MM.1S (cell line): ENCODE results near the gene CDK5RAP1.

Source experiments
- DNase-seq: peaks from one replicate; pipeline ENCODE4 v3.0.0-alpha.2; 2015
- H2AFZ ChIP-seq: fragments of 300-600 bp; sonication (generic); 2 replicates; pipeline ENCODE4 v1.6.0; 2016; ENCODE audit warnings: antibody characterized with exemption, low read length
- H3F3A ChIP-seq: fragments of 300-600 bp; sonication (generic); 2 replicates; pipeline ENCODE4 v1.6.1; 2016; ENCODE audit warnings: mild to moderate bottlenecking, antibody characterized with exemption, low read length, moderate library complexity, mixed read lengths; ENCODE audit not compliant: insufficient read depth
- H3K27ac ChIP-seq: fragments of 300-600 bp; sonication (generic); 2 replicates; pipeline ENCODE4 v1.5.1; 2016; ENCODE audit warnings: mild to moderate bottlenecking, low read length
- H3K27me3 ChIP-seq: fragments of 300-600 bp; sonication (generic); replicated peaks from 2 replicates; pipeline ENCODE4 v1.6.0; 2016; ENCODE audit warnings: low read length; ENCODE audit not compliant: insufficient read depth
- H3K36me3 ChIP-seq: fragments of 300-600 bp; sonication (generic); replicated peaks from 2 replicates; pipeline ENCODE4 v1.6.1; 2016; ENCODE audit warnings: mild to moderate bottlenecking, low read length, mixed read lengths; ENCODE audit not compliant: insufficient read depth
- H3K4me1 ChIP-seq: fragments of 300-600 bp; sonication (generic); 2 replicates; pipeline ENCODE4 v1.6.1; 2016; ENCODE audit warnings: low read length, mixed read lengths
- H3K4me2 ChIP-seq: fragments of 300-600 bp; sonication (generic); 2 replicates; pipeline ENCODE4 v1.6.0; 2016; ENCODE audit warnings: low read depth, low read length
- H3K4me3 ChIP-seq: fragments of 300-600 bp; sonication (generic); 2 replicates; pipeline ENCODE4 v1.5.1; 2016; ENCODE audit warnings: low read length, mixed read lengths
- H3K79me2 ChIP-seq: fragments of 300-600 bp; sonication (generic); 2 replicates; pipeline ENCODE4 v1.6.1; 2016; ENCODE audit warnings: mixed run types, low read length, mixed read lengths
- H3K9ac ChIP-seq: fragments of 300-600 bp; sonication (generic); 2 replicates; pipeline ENCODE4 v1.6.1; 2016; ENCODE audit warnings: low read length, mixed read lengths
- H3K9me2 ChIP-seq: fragments of 300-600 bp; sonication (generic); replicated peaks from 2 replicates; pipeline ENCODE4 v1.6.1; 2016; ENCODE audit warnings: mild to moderate bottlenecking, low read length, mixed read lengths; ENCODE audit not compliant: insufficient read depth
- H3K9me3 ChIP-seq: fragments of 300-600 bp; sonication (generic); replicated peaks from 2 replicates; pipeline ENCODE4 v1.6.1; 2016; ENCODE audit warnings: mild to moderate bottlenecking, low read length, mixed read lengths; ENCODE audit not compliant: insufficient read depth
- H4K20me1 ChIP-seq: fragments of 300-600 bp; sonication (generic); 2 replicates; pipeline ENCODE4 v1.6.1; 2016; ENCODE audit warnings: mild to moderate bottlenecking, low read length, moderate library complexity, mixed read lengths; ENCODE audit not compliant: insufficient read depth
- EZH2 ChIP-seq: fragments of 300-600 bp; sonication (generic); optimal IDR thresholded peaks from 2 replicates; pipeline ENCODE3; 2017; ENCODE audit warnings: low read depth, mild to moderate bottlenecking, antibody characterized with exemption, low read length, mixed read lengths
- EZH2phosphoT487 ChIP-seq: fragments of 300-600 bp; sonication (generic); IDR thresholded peaks from 2 replicates; pipeline ENCODE4 v1.6.1; 2018; ENCODE audit warnings: antibody characterized with exemption, low read length
- TF ChIP-seq, protein P1 (sequence below): fragments of 300-600 bp; sonication (generic); IDR thresholded peaks from 2 replicates; pipeline ENCODE4 v1.5.1; 2016; ENCODE audit warnings: antibody characterized with exemption, low read length, mixed read lengths

Gene CDK5RAP1

GRCh38 chr20:33412484-33412838 lies 11.1 kb upstream of the CDK5RAP1 start:
- Histone ChIP-seq H3K4me3 (no peak overlapping the region), H4K20me1 (no peaks in the 10 kb centered on the region), H3K9me3 (no peaks in the 10 kb centered on the region), H3K27me3 (no peaks in the 10 kb centered on the region), H3K9ac (no peak overlapping the region), H2AFZ (no peak overlapping the region), H3K27ac (no peak overlapping the region), H3K79me2 (no peaks in the 10 kb centered on the region), H3F3A (no peaks in the 10 kb centered on the region), H3K4me2 (no peak overlapping the region), H3K9me2 (no peaks in the 10 kb centered on the region), H3K36me3 (no peaks in the 10 kb centered on the region), H3K4me1 (no peaks in the 10 kb centered on the region)
- DNase-seq: no peak
- TF ChIP-seq, protein P1, sequence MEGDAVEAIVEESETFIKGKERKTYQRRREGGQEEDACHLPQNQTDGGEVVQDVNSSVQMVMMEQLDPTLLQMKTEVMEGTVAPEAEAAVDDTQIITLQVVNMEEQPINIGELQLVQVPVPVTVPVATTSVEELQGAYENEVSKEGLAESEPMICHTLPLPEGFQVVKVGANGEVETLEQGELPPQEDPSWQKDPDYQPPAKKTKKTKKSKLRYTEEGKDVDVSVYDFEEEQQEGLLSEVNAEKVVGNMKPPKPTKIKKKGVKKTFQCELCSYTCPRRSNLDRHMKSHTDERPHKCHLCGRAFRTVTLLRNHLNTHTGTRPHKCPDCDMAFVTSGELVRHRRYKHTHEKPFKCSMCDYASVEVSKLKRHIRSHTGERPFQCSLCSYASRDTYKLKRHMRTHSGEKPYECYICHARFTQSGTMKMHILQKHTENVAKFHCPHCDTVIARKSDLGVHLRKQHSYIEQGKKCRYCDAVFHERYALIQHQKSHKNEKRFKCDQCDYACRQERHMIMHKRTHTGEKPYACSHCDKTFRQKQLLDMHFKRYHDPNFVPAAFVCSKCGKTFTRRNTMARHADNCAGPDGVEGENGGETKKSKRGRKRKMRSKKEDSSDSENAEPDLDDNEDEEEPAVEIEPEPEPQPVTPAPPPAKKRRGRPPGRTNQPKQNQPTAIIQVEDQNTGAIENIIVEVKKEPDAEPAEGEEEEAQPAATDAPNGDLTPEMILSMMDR: no peak
- no peak for TF ChIP-seq EZH2phosphoT487
- TF ChIP-seq EZH2: no peak

- no peak overlapping the region for H2AFZ ChIP-seq
- H3K79me2 ChIP-seq: no peaks in the 10 kb centered on the region
- H3K9me3 ChIP-seq: no peaks in the 10 kb centered on the region
- no peaks in the 10 kb centered on the region for H3F3A ChIP-seq
- H3K4me2 ChIP-seq: no peak overlapping the region
- no peaks in the 10 kb centered on the region for H3K9me2 ChIP-seq
- H4K20me1 ChIP-seq: no peaks in the 10 kb centered on the region
- TF ChIP-seq EZH2phosphoT487: no peak
- no peak for TF ChIP-seq EZH2
- TF ChIP-seq, protein P1: no peak
- DNase-seq: no peak
- H3K9ac ChIP-seq: no peak overlapping the region
- H3K4me3 ChIP-seq: no peak overlapping the region
- no peak overlapping the region for H3K27ac ChIP-seq
- H3K27me3 ChIP-seq: no peaks in the 10 kb centered on the region
- no peaks in the 10 kb centered on the region for H3K36me3 ChIP-seq
- H3K4me1 ChIP-seq: no peaks in the 10 kb centered on the region
Observed at GRCh38 chr20:33411711-33412483, 10.6 kb upstream of the CDK5RAP1 start.

DNA sequence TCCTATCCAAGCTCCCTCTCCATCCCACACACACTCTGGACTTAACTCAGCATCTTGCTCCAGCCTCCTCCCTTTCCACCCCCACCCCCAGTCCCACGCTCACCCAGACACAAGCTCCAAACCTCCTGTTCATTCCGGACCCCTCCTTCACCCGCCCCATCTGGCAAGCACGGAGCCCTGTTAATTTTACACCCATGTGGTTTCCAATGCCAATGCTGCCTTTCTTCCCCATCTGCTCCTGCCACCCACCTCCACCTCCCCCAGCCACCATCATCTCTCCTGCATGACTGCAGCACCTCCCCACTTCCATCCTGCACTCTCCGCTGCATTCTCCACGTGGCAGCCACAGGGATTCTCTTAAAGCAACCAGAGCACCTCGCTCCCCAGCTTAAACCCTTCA lies 9.9 kb upstream of the CDK5RAP1 start:
- no peaks in the 10 kb centered on the region for H4K20me1 ChIP-seq
- H3K27me3 ChIP-seq: no peaks in the 10 kb centered on the region
- H3K4me2 ChIP-seq: no peak overlapping the region
- no peaks in the 10 kb centered on the region for H3K79me2 ChIP-seq
- no peak overlapping the region for H3K9ac ChIP-seq
- H3K4me1 ChIP-seq: no peaks in the 10 kb centered on the region
- no peak for TF ChIP-seq EZH2phosphoT487
- TF ChIP-seq, protein P1: no peak
- no peak for TF ChIP-seq EZH2
- no peaks in the 10 kb centered on the region for H3K36me3 ChIP-seq
- H3K9me3 ChIP-seq: no peaks in the 10 kb centered on the region
- H2AFZ ChIP-seq: no peak overlapping the region
- no peaks in the 10 kb centered on the region for H3F3A ChIP-seq
- DNase-seq: no peak
- H3K4me3 ChIP-seq: no peak overlapping the region
- H3K27ac ChIP-seq: no peak overlapping the region
- no peaks in the 10 kb centered on the region for H3K9me2 ChIP-seq
